Skeletal muscle tissue (tissue), 4 donors: ENCODE data around the gene ABO. TPM values are rescaled to one million over a fixed set of nuclear protein-coding genes. Genes with fewer than 3 reads are reported as not detected.
"Not testable (repeated sequence)": the region's sequence is repeated elsewhere in the genome, so short reads cannot be mapped to it uniquely, and the experiment has no call there.

ENCODE experiments used
- H3K27ac ChIP-seq: one replicate; pipeline ENCODE4 v1.7.0; 2013; ENCODE audit warnings: mild to moderate bottlenecking, low read depth, low read length, inconsistent platforms
- H3K27me3 ChIP-seq, 3 donors: one replicate each; pipeline ENCODE4 v1.7.0; 2013; ENCODE audit warnings: low read length in 3 of 3; ENCODE audit not compliant: control insufficient read depth in 3 of 3, insufficient read depth in 3 of 3
- H3K36me3 ChIP-seq, 3 donors: one replicate each; pipeline ENCODE4 v1.7.0; 2013; ENCODE audit warnings: low read length in 3 of 3; ENCODE audit not compliant: control insufficient read depth in 3 of 3, insufficient read depth in 3 of 3
- H3K4me1 ChIP-seq, 3 donors: one replicate each; pipeline ENCODE4 v1.7.0; 2013; ENCODE audit warnings: low read length in 3 of 3, mild to moderate bottlenecking in 3 of 3; ENCODE audit not compliant: control insufficient read depth in 3 of 3, insufficient read depth in 3 of 3
- H3K4me3 ChIP-seq, 3 donors: one replicate each; pipeline ENCODE4 v1.7.0; 2013; ENCODE audit warnings: low read length in 3 of 3
- H3K9ac ChIP-seq, 3 donors: one replicate each; pipeline ENCODE4 v1.7.0; 2013; ENCODE audit warnings: low read length in 3 of 3, mild to moderate bottlenecking in 3 of 3, moderate library complexity in 2 of 3, low read depth in 1 of 3
- H3K9me3 ChIP-seq, 3 donors: one replicate each; pipeline ENCODE4 v1.7.0; 2013; ENCODE audit warnings: low read length in 3 of 3; ENCODE audit not compliant: control insufficient read depth in 3 of 3
- total RNA-seq: library from RNA; depleted of rRNA; stranded (reverse); fragments of >200 nt; gene quantifications from one replicate; pipeline ENCODE4 v1.2.3, GENCODE V29; 2014
- donor health status: Osteomylitis.

The ABO gene
- total RNA-seq, 1 donor from 2014 or later: under 0.01 TPM

DNA sequence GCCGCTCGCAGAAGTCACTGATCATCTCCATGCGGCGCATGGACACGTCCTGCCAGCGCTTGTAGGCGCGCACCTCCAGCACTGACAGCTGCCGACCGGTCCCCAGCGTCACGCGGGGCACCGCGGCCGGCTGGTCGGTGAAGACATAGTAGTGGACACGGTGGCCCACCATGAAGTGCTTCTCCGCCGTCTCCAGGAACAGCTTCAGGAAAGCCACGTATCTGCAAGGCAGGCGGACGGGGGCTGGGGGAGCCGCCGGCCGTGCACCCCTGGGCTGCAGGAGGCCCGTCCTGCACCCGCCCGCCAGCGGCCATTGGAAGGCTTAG is 18.9 kb downstream of the ABO start:
- H3K27ac ChIP-seq: no peak overlapping the region
- H3K4me1 ChIP-seq: peaks cover 0 to 13% (median 2%) of the 10 kb centered on the region in 3 donors

DNA sequence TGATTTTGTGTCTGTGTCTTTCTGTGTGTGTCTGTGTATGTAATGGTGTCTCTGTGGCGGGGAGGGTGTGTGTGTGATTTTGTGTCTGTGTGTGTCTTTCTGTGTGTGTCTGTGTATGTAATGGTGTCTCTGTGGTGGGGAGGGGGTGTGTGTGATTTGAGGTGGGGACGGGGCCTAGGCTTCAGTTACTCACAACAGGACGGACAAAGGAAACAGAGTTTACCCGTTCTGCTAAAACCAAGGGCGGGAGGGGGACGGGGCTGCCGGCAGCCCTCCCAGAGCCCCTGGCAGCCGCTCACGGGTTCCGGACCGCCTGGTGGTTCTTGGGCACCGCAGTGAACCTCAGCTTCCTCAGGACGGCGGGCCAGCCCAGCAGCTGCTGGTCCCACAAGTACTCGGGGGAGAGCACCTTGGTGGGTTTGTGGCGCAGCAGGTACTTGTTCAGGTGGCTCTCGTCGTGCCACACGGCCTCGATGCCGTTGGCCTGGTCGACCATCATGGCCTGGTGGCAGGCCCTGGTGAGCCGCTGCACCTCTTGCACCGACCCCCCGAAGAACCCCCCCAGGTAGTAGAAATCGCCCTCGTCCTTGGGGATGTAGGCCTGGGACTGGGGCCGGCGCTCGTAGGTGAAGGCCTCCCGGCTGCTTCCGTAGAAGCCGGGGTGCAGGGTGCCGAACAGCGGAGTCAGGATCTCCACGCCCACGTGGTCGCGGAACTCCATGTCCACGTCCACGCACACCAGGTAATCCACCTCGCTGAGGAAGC is 19.4 kb downstream of the ABO start:
- Histone ChIP-seq H3K4me3 (no peak overlapping the region), H3K36me3 (no peaks in the 10 kb centered on the region), H3K27me3 (peaks cover 0 to 12% (median 5%) of the 10 kb centered on the region in 3 donors), H3K27ac (no peak overlapping the region), H3K4me1 (peaks cover 0 to 13% (median 2%) of the 10 kb centered on the region in 3 donors), H3K9ac (no peak overlapping the region), H3K9me3 (peaks cover 0 to 5% (median 0%) of the 10 kb centered on the region in 3 donors)

More for the DNA sequence above, 18.9 kb downstream of the ABO start:
- Histone ChIP-seq H3K36me3 (no peaks in the 10 kb centered on the region), H3K27me3 (peaks cover 0 to 12% (median 5%) of the 10 kb centered on the region in 3 donors), H3K9ac (no peak overlapping the region), H3K9me3 (peaks cover 0 to 5% (median 0%) of the 10 kb centered on the region in 3 donors), H3K4me3 (no peak overlapping the region)

DNA sequence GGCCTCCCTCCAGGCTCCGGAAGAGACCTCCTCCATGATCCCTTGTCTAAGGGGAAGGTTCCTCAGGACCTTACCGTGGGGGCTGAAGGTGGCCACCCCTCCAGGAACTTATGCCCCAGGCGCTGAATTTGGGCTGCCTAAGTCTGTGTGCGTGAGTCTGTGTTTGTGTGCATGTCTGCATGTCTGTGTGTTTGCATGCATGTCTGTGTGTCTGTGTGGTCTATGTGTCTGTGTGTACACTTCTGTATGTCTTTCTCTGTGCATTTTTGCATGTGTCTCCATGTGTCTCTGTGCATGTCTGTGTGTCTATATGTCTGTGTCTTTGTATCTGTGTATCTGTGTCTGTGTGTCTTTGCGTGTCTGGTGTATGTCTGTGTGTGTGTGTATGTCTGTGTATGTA is 20.5 kb downstream of the ABO start:
- Histone ChIP-seq H3K9me3 (peaks cover 0 to 5% (median 0%) of the 10 kb centered on the region in 3 donors), H3K27me3 (peaks cover under 1 to 14% (median 6%) of the 10 kb centered on the region in 3 donors), H3K27ac (no peak overlapping the region), H3K4me3 (no peak overlapping the region), H3K4me1 (peaks cover 0 to 13% (median 2%) of the 10 kb centered on the region in 3 donors), H3K9ac (no peak overlapping the region), H3K36me3 (no peaks in the 10 kb centered on the region)

DNA sequence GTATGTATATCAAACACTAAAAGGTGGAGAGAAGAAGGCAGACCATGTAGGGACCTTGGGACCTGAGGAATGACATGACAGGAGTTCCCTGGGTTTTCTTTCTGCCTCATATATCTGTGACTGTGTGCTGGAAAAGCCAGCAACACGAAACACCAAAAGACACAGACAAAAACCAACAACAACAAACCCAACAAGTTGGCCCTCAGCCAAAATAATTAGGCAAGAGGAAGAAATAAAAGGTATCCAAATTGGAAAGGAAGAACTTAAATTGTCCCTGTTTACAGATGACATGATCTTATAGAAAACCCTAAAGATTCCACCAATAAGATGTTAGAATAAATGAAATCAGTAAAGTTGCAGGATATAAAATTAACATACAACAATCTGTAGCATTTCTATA is 21.7 kb downstream of the ABO start:
- H3K27me3 ChIP-seq: peaks cover 3 to 15% (median 14%) of the 10 kb centered on the region in 3 donors
- no peak overlapping the region for H3K9ac ChIP-seq
- no peak overlapping the region for H3K4me3 ChIP-seq
- H3K27ac ChIP-seq: no peak overlapping the region
- H3K9me3 ChIP-seq: peaks cover 0 to 5% (median 0%) of the 10 kb centered on the region in 3 donors
- H3K4me1 ChIP-seq: peaks cover 0 to 11% (median 2%) of the 10 kb centered on the region in 3 donors
- H3K36me3 ChIP-seq: no peaks in the 10 kb centered on the region

DNA sequence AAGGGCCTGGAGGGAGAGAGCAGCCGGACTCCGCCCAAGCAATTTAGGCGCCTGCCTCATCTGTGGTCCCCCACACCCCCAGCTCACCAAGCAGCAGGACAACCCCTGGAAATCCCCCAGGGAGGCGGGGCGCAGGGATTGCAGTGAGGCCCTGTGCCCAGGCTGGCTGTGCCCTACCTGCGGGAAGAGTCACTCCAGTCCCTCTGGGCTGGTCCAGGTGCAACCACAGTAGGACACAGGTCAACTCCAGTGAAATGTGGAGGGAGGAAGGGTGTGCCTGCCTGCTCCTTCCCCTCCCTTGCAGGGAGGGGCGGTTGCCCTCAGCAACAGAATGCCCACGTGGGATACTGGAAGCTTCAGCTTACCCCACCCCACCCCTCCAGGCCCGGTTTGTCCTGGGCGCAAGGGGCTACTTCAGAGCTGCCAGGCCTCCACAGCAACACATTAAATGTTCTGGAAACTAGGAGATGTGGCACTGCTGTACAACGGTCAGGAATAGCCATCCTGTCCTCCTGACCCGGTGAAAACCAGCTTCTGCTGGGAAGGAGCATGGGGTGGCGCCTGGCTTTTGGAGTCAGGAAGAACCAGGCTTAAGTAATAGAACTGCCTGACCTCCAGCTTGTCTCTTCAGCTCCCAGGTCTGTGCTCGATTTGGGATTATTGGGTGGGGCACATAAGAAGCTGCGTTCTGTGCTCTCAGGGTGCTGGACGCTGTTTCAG is 22.5 kb downstream of the ABO start:
- no peak overlapping the region for H3K9ac ChIP-seq
- H3K27me3 ChIP-seq: peaks cover 10 to 15% (median 14%) of the 10 kb centered on the region in 3 donors
- H3K9me3 ChIP-seq: peaks cover 0 to 5% (median 0%) of the 10 kb centered on the region in 3 donors
- H3K4me1 ChIP-seq: peaks cover 0 to 7% (median 0%) of the 10 kb centered on the region in 3 donors
- H3K36me3 ChIP-seq: no peaks in the 10 kb centered on the region
- no peak overlapping the region for H3K4me3 ChIP-seq
- no peak overlapping the region for H3K27ac ChIP-seq

DNA sequence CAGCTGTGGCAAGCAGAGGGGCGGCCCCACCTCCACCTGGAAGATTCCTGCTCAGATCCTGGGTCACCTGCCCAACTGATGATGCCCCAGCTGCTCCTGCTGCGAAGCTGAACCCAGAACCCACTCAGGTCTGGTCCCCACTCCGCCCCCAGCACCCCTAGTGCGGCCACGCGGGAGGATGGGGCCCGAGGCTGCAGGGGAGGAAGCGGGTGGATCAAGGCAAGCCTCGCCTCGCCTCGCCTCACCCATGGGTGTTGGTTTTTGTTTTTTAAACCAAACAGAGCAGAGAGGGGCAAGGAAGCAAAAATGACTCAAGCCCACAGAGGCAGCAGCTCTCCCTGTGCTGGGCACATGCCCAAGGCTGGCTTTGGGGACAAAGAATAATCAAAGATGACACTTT is 23.2 kb downstream of the ABO start:
- Histone ChIP-seq H3K27ac (no peak overlapping the region), H3K4me1 (peaks cover 0 to under 1% (median 0%) of the 10 kb centered on the region in 3 donors), H3K36me3 (no peaks in the 10 kb centered on the region), H3K27me3 (peaks cover 10 to 20% (median 11%) of the 10 kb centered on the region in 3 donors), H3K9ac (no peak overlapping the region), H3K4me3 (no peak overlapping the region), H3K9me3 (peaks cover 0 to 5% (median 0%) of the 10 kb centered on the region in 3 donors)

DNA sequence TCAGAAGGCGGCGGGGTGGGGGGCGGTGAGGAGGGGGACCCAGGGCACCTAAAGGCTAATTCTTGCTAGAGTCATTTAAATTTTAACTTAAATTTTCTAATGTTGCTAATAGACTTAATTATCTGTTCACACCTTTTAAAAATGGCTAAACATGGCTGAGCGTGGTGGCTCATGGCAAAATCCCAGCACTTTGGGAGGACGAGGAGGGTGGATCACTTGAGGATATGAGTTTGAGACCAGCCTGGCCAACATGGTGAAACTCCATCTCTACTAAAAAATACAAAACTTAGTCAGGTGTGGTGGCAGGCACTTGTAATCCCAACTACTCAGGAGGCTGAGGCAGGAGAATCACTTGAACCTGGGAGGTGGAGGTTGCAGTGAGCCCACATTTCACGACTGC is 23.8 kb downstream of the ABO start:
- not testable (repeated sequence) for H3K27ac ChIP-seq, H3K4me1 ChIP-seq, H3K9ac ChIP-seq, H3K9me3 ChIP-seq, H3K36me3 ChIP-seq, H3K4me3 ChIP-seq
- peaks cover 10 to 22% (median 12%) of the 10 kb centered on the region in 3 donors for H3K27me3 ChIP-seq

GRCh38 chr9:133250741-133251170 is 24.2 kb downstream of the ABO start:
- no peak overlapping the region for H3K4me3 ChIP-seq
- H3K36me3 ChIP-seq: no peaks in the 10 kb centered on the region
- H3K27me3 ChIP-seq: peaks cover 10 to 22% (median 15%) of the 10 kb centered on the region in 3 donors
- peaks cover 0 to 5% (median 0%) of the 10 kb centered on the region in 3 donors for H3K9me3 ChIP-seq
- H3K4me1 ChIP-seq: no peaks in the 10 kb centered on the region
- H3K27ac ChIP-seq: no peak overlapping the region
- H3K9ac ChIP-seq: no peak overlapping the region

GRCh38 chr9:133249337-133249736 is 25.7 kb downstream of the ABO start:
- Histone ChIP-seq H3K36me3 (no peaks in the 10 kb centered on the region), H3K9ac (no peak overlapping the region), H3K9me3 (peaks cover 0 to 2% (median 0%) of the 10 kb centered on the region in 3 donors), H3K27me3 (peaks cover 10 to 22% (median 17%) of the 10 kb centered on the region in 3 donors), H3K27ac (no peak overlapping the region), H3K4me3 (no peak overlapping the region), H3K4me1 (no peaks in the 10 kb centered on the region)
